Measurements from ENCODE around the gene XPO1. TPM values are rescaled to one million over a fixed set of nuclear protein-coding genes. Genes with fewer than 3 reads are reported as not detected.
A peak's percentile ranks its signal among the peaks of the same experiment; 100 is the strongest.
"Not testable (repeated sequence)": the region's sequence is repeated elsewhere in the genome, so short reads cannot be mapped to it uniquely, and the experiment has no call there.

XPO1 gene
- total RNA-seq, 6 experiments from 2014 or later, result 114 to 158 (median 139) TPM

GRCh38 chr2:61550375-61551209, 12.4 kb upstream of the XPO1 start:
- no peak for DNase-seq
- Mint-ChIP-seq H3K9me3 (no peaks in the 10 kb centered on the region), H3K27me3 (ENCODE audit: insufficient read depth) (peaks cover 6% of the 10 kb centered on the region; the same call in 1 of the 2 replicates), H3K36me3 (ENCODE audit: low read depth) (no peaks in the 10 kb centered on the region), H3K4me1 (ENCODE audit: low read depth) (no peaks in the 10 kb centered on the region), H3K4me3 (no peak overlapping the region), H3K27ac (no peak overlapping the region)
- TF ChIP-seq, protein P1, sequence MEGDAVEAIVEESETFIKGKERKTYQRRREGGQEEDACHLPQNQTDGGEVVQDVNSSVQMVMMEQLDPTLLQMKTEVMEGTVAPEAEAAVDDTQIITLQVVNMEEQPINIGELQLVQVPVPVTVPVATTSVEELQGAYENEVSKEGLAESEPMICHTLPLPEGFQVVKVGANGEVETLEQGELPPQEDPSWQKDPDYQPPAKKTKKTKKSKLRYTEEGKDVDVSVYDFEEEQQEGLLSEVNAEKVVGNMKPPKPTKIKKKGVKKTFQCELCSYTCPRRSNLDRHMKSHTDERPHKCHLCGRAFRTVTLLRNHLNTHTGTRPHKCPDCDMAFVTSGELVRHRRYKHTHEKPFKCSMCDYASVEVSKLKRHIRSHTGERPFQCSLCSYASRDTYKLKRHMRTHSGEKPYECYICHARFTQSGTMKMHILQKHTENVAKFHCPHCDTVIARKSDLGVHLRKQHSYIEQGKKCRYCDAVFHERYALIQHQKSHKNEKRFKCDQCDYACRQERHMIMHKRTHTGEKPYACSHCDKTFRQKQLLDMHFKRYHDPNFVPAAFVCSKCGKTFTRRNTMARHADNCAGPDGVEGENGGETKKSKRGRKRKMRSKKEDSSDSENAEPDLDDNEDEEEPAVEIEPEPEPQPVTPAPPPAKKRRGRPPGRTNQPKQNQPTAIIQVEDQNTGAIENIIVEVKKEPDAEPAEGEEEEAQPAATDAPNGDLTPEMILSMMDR (IDR thresholded peaks at IDR 0.05), result no peak

GRCh38 chr2:61549546-61549945, 11.4 kb upstream of the XPO1 start:
- Mint-ChIP-seq H3K36me3 (ENCODE audit: low read depth) (no peaks in the 10 kb centered on the region), H3K4me1 (ENCODE audit: low read depth) (no peaks in the 10 kb centered on the region), H3K27me3 (ENCODE audit: insufficient read depth) (peaks cover 6% of the 10 kb centered on the region; the same call in 1 of the 2 replicates), H3K27ac (no peak overlapping the region), H3K4me3 (no peak overlapping the region), H3K9me3 (no peaks in the 10 kb centered on the region)
- DNase-seq, result no peak
- TF ChIP-seq, protein P1 (IDR thresholded peaks at IDR 0.05), result no peak

DNA sequence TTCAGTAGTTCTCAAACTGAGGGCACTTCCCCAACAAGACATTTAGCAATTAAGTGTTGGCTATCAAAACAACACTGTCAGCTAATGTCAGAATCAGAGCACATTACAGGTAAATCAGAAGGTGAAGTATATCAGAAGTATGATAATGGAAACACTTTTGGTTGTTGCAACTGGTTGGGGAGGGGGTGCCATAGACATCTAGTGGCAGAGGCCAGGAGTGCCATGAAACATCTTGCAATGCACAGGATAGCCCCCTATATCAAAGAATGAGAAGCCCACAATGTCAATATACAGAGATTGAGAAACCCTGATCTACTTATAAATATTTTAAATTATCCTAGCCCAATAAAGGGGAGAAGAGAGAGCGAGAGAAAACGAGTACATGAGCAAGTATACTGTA, 4.9 kb upstream of the XPO1 start:
- no peaks in the 10 kb centered on the region for H3K36me3 Mint-ChIP-seq (ENCODE audit: low read depth)
- H3K4me1 Mint-ChIP-seq (ENCODE audit: low read depth), result peaks cover 8% of the 10 kb centered on the region
- H3K27ac Mint-ChIP-seq, result no peak overlapping the region
- no peaks in the 10 kb centered on the region for H3K9me3 Mint-ChIP-seq
- no peak for DNase-seq
- TF ChIP-seq, protein P1 (IDR thresholded peaks at IDR 0.05), result peak; percentile 19; the same call in 1 of the 2 replicates
- peaks cover 8% of the 10 kb centered on the region for H3K27me3 Mint-ChIP-seq (ENCODE audit: insufficient read depth)
- no peak overlapping the region for H3K4me3 Mint-ChIP-seq

DNA sequence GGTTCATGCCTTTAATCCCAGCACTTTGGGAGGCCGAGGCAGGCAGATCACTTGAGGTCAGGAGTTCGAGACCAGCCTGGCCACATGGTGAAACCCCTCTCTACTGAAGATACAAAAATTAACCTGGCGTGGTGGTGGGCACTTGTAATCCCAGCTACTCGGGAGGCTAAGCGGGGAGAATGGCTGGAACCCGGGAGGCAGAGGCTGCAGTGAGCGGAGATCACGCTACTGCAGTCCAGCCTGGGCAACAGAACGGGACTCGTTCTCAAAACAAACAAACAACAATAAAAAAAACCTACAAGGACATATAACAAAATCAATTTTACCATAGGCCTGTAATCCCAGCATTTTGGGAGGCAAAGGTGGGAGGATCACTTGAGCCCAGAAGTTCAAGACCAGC, 2.0 kb upstream of the XPO1 start:
- DNase-seq, H3K9me3 Mint-ChIP-seq, H3K4me3 Mint-ChIP-seq, H3K27ac Mint-ChIP-seq: not testable (repeated sequence)
- Mint-ChIP-seq H3K36me3 (ENCODE audit: low read depth) (peaks cover 16% of the 10 kb centered on the region), H3K4me1 (ENCODE audit: low read depth) (peaks cover 12% of the 10 kb centered on the region), H3K27me3 (ENCODE audit: insufficient read depth) (peaks cover 13% of the 10 kb centered on the region)

DNA sequence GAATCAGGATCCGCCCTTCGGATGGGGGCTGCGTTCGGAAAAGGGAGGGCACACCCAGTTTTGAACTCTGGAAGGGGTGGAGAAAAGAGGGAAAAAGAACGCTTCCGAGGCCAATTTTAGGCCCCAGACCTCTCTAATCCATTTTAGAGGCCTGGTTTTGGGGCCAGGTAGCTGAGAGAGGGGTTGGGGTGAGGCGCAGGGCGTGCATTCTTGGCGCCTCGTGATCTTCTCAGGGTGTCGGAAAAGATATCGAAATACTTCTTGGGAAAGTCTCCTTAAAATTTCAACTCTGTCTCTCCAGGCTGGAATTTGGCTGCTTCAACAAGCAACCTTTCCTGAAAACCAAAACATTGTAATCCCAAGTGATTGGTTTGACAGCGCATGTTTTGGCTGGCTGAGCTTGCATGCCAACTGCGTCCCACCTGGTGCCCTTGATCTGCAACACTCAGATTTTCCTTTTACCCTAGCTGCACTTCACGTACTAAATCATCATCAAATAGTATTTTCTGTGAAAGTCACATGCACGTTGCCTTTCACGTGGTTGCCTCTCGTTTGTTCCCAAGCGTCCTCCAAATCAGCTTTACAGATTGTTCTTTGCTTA, 864 bp upstream of the XPO1 start:
- Mint-ChIP-seq H3K9me3 (peaks cover 4% of the 10 kb centered on the region; the same call in 1 of the 2 replicates), H3K27ac (peak overlapping the region; percentile 95), H3K4me1 (ENCODE audit: low read depth) (peaks cover 22% of the 10 kb centered on the region), H3K27me3 (ENCODE audit: insufficient read depth) (peaks cover 13% of the 10 kb centered on the region), H3K4me3 (peak overlapping the region; percentile 98), H3K36me3 (ENCODE audit: low read depth) (peaks cover 17% of the 10 kb centered on the region)
- no peak for DNase-seq
- TF ChIP-seq, protein P1 (IDR thresholded peaks at IDR 0.05), result no peak

DNA sequence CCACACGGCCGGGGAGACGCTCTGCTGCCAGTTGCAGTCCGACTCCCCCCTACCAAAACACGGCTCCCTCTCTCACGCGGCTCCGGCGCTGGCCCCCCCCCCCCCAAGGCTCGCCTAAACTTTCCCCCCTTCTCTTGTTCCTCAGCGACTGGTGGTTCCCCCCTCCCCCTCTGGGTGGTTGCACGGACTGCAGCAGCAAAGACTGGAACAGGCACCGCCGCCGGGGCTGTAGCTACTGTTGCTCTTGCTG, 281 bp downstream of the XPO1 start:
- Mint-ChIP-seq H3K36me3 (ENCODE audit: low read depth) (peaks cover 17% of the 10 kb centered on the region), H3K4me1 (ENCODE audit: low read depth) (peaks cover 22% of the 10 kb centered on the region), H3K4me3 (peak overlapping the region; percentile 98), H3K9me3 (peaks cover 4% of the 10 kb centered on the region; the same call in 1 of the 2 replicates), H3K27me3 (ENCODE audit: insufficient read depth) (peaks cover 13% of the 10 kb centered on the region), H3K27ac (peak overlapping the region; percentile 95)
- no peak for DNase-seq
- TF ChIP-seq, protein P1 (IDR thresholded peaks at IDR 0.05), result no peak
